IPS DF 19.7 (cell line): Measurements from ENCODE around the gene TLE3.
"Not testable (repeated sequence)": the region's sequence is repeated elsewhere in the genome, so short reads cannot be mapped to it uniquely, and the experiment has no call there.

ENCODE experiments used
- DNase-seq: peaks from one replicate; pipeline ENCODE4 v3.0.0-alpha.2; 2013; ENCODE audit warnings: low read depth, low spot score

TLE3 gene

DNA sequence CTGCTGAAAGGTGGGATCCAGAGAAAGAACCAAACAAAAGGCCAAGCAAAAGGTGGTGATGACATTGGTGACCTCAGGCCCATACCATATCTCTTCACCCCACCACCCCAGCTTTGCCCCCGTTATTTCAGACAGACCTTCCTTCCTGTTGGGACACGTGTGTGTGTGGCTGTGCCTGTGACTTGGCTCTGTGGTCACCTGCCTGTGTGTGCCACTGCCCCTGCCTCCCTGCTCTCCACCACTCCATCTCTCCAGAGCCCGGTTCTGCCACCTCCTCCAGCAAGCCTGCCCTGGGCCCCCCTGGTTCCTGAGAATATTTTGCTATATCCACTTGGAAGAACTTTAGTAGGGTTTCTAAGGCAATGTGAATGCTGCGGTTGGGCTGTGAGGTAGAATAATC is 28.6 kb upstream of the TLE3 start:
- no peak for DNase-seq

DNA sequence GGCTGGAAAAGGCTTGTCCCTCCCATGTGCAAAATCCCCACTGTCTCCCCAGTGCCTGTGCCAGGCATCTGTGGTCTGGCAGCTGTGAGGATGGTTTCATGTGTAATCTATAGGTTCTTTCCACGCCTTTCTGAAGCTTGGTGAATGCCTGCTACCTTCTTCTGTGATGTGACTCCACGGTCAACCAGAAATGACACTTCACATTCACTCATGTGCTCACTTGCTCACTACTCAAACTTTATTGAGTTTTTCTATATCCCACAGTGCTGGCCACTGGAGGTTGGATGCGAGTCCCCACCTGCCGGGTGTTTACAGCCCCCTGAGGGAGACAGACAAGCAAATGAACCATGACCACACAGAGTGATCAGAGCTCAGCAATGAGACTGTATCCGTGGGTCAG is 27.9 kb upstream of the TLE3 start:
- no peak for DNase-seq

DNA sequence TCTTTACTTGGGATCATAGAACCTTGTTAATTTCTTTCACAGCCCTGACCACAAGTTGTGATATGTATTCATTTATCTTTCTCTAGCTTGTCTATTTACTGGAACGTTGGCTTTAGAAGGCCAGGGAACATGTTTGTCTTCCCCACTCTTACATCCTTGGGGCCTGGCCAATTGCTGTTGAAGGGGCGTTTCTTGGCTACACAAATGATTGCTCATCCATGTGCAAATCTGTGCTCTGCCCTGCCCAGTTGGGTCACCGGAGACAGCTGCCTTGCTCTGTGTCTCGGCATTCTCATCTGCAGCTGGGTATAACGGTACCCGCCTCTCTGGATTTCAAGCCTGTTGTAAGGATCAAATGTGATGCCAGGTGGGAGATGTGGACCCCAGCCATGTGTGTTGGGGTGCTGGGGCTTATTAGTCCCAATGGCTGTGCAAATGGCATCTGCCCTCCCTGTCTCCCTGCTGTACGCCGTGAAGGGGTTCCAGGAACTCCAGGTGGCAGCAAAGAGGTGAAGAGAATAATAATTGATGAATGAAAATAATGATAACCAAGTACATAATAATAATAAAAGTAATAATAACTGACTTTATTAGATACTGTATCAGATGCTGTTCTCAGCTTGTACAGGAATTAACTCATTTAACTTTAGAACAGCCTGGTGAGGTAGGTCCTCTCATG is 24.0 kb upstream of the TLE3 start:
- no peak for DNase-seq

DNA sequence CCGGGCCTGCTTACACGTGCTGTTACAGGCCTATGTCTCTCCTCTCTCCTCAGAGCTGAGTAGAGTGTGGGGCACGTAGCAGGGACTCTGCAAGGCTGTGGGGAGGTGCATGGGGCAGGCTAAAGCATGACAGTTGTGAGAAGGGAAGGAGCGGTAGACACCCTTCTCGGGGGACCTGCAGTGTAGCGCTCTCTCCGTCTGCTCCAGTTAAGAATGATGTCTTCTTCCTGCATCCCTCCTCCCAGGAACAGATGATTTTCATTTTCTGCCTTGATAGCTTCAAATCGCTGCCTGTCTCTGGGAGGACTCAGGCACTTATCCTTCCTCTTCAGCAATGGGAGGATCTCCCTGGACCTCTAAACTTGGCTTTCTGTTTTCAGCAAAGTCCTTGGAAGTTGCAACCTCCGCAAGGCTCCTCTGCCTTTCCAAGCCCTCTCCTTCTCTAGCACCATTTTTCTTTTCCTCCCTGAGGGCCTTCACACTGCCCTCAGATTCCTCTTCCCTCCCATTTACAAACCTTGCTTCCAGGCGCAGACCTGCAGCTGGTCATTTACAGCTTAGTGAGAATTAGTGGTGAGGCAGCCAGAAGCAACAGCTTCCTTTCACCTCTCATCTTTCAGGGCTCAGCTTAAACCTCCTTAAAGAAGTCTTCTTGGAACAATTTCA is 23.4 kb upstream of the TLE3 start:
- no peak for DNase-seq

DNA sequence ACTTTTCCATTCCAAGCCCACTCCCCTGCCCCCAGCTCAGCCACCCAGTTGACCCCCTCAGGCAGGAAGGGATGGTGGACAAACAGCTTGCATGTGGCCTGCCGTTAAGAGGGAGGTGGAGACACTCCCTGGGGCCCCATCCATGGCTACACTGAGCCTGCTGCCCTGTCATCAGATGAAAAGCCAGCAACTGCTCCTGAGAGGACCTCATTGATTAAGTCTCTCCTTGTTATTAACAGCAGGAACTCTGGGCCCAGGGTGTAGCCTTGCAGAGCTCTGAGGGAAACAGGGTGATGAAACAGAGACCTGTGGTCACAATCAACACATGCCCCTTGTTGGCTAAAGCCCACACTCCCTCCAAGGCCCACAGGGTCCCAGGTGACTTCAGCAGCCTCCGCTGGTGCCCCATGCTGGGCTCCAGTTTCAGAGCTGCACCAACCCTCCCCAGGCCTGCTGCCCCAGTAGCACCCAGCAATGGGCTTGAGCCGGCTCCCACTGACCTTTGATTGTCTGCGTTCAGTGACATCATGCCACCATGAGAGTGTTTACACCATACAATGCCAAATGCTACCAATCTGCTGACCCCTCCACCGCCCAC is 22.3 kb upstream of the TLE3 start:
- no peak for DNase-seq

DNA sequence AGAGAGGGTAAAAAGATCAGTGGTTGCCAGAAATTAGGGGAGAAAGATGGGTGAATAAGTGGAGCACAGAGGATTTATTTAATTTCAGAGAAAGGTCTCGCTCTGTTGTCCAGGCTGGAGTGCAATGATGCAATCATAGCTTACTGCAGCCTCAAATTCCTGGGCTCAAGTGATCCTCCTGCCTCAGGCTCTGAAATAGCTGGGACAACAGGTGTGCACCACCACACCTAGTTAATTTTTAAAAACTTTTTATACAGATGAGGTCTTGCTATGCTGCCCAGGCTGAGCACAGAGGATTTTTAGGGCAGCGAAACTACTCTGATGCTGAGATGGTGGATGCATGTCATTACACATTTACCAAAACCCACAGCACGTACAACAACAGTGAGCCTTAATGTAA is 20.9 kb upstream of the TLE3 start:
- DNase-seq, result no peak

DNA sequence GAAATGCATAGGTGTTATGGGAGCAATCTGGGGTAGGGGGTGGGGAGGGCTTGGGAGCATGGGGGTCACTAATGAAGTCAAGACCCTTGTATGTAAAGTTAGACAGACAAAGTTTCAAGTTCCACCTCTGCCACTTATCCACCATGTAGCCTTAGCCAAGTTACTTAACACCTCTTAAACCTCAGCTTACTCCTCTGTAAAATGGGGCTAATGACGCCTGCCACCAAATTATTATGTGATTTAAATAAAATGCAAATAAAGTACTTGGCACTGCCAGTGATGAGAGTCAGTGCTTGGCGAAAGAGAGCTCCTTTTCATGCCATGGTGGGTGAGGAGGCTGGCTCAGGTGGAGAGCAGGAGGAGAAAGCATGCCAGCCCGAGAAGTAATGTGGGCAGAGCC is 18.6 kb upstream of the TLE3 start:
- no peak for DNase-seq

DNA sequence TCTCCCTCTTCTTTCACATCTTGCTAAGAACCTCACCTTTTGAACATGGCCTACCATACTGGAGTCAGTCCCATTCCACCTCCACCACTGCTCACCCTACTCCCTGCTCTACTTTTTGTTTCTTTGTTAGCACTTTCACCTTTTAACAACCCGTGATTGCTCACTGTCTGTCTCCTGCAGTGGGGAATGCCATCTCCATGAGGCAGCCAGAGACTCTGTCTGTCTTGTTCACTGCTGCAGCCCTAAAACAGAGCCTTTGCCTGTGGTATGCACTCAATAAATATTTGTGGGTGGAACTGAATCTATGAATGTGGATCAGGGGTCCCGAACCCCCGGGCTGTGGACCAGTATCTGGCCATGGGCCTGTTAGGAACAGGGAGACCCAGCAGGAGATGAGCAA is 16.5 kb upstream of the TLE3 start:
- DNase-seq, result no peak

DNA sequence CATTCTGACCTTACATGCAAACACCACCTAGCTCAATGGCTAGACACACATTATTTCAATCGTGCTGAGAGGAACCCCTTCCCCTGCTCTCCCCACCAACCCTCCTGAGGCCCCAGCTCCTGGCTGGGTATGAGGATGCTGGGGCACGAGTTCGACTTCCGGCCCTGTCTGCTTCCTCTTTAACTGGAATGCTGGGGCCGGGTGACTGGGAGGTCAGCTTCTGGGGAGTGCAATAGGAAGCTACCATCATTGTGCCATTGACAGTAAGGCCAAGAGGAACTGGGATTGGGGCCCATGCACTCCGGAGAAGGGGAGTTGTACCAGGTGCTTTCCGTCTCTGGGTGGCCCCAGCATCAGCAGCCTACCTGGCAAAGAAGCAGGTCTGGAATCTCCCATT is 15.6 kb upstream of the TLE3 start:
- DNase-seq, result no peak

DNA sequence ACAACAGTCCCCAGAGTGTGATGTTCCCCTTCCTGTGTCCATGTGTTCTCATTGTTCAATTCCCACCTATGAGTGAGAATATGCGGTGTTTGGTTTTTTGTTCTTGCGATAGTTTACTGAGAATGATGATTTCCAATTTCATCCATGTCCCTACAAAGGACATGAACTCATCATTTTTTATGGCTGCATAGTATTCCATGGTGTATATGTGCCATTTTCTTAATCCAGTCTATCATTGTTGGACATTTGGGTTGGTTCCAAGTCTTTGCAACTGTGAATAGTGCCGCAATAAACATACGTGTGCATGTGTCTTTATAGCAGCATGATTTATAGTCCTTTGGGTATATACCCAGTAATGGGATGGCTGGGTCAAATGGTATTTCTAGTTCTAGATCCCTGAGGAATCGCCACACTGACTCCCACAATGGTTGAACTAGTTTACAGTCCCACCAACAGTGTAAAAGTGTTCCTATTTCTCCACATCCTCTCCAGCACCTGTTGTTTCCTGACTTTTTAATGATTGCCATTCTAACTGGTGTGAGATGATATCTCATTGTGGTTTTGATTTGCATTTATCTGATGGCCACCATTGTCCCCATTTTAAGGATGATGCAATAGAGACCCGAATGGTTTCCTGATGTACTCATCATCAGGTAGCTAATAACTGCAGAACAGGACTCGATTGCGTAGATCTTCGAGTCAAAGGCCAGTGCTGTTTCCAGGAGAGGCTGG is 15.0 kb upstream of the TLE3 start:
- DNase-seq, result not testable (repeated sequence)

DNA sequence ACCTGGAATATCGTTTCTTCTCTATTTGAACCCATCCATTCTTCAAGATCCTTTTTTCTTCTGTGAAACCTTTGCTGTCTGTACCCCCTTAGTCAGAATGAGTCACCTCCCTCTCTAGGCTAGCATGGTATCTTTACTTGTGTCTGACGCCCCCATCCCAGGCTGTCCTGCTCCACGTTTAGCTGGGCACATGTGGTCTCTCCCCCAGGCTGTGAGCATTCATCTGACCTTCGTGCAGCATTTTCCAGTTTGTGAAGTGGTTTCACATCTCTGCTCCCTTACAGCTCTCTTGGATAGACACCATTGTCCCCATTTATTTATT is 14.3 kb upstream of the TLE3 start:
- DNase-seq, result no peak

DNA sequence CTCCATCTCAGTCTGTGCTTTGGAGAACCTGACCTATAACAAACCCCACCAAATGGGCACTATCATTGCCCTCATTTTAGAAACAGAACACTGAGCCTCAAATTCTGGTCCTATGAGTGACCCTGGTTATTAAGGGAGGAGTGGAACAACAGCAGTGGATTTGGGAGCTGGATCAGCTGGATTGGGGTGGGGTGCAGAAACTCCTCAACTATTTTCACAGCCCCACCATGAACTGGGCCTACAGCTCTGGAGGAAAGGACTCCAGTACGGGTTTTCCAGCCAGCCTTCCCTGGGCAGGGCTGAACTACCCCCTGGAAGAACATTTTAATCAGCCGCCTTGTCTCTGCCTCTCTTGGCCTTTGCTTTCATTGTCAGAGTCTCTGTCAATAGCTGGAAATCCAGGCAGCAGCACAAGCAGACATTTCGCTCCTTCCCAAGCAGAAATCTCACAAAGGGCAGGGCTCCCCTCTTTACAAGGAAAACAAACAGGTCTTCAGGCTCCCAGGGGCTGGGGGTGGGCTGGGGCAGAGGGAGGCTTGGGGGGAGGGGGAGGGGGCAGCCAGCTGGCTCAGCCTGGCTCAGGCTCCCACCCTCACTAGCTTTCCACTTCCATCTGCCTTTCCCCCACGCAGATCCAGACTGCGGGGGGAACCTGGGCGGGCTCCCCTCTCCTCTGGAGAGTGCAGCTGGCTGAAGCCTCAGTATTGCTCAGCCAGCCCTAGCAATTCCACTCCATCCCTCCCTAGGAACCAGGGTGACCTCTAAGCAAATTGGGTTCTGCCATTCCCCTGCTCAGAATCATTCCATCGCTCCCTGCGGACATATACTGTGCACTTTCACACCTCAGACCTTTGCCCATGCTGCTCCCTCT is 13.7 kb upstream of the TLE3 start:
- peak; percentile 92 for DNase-seq

DNA sequence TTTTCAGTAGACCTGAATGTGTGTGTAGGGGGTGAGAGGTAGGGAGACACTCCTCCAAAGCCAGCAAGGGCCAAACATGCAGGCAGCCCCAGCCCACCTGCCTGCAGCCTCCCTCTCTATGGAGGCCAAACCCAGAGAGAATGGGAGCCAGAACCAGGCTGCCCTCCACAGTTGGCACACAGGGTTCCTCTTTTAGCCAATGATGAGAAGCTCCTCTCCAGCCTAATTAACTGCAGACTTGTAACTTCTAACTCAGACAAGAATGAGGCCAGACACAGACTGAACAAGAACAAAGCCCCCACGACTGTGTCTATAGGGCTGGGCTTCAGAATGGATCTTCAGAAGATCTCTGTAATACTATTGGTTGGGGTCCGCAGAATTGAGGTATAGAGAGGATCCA is 12.3 kb upstream of the TLE3 start:
- DNase-seq, result no peak

DNA sequence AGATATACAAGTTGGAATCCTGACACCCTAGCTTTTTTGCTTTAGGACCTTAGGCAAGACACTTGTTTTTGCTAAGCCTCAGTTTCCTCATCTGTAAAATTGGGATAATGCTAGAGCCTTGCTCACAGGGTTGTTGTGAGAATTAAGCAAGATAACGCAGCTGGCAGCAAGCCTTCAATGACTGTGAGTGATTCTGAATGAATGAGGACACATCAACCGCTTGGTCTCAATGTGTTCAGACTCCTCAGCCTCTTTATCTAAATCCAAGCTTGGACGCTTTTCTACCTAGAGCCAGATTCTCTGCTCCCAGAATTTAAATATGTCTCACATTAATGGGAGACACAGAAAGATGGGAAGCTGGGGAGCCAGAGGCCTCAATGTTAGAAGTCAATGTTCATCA is 11.8 kb upstream of the TLE3 start:
- DNase-seq, result no peak

DNA sequence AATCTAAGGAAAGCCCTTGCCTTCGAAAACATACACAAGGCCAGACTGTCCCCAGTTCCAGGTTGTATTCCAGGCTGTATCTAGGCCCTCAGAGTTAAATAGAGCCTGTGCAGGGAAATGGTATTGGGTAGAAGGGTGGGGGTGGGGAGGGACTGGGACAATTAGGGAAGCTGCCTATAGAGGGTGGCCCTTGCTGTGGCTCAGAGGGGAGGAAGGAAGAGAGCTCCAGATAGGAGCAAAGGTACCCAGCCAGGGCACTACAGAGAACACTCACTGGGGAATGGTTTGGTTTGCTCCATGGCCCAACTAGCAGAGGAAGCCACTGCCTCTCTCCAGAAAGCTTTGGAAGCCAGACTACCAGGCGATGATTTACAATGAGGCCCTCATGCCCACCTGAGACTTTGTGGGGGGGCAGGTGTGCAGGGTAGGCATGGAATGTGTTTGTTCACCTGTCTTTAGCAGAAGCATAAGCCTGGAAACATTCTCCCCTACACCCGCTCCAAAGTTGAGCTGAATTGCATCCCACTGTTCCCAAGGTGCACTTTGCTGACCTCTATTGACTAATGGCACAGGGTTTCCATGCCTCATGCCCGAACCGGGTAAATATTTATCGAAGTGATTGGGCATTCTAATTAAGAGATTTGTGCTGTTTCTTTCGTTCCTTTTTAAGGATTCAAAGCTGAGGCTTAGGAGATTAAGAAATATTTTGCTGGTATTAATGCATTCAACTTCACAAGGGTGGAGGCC is 6.3 kb upstream of the TLE3 start:
- no peak for DNase-seq

DNA sequence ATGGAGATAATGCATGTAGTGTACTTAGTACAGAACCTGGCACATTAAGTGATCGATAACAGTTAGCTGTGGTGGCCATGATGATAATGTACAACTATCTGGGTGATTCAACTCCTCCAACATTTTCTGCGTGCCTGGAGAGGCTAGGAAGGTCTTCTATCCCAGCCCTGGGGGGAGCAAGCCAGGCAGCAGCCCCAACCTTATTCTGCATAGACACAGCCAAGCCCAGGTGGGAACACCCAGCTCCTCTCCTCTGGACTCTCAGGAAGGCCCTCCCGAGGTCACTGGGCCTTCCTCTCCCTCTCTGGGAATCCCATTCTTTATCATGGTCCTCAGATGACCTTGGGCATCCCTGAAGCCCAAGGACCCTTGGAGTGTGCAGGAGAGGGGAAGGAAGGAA is 5.1 kb upstream of the TLE3 start:
- no peak for DNase-seq

DNA sequence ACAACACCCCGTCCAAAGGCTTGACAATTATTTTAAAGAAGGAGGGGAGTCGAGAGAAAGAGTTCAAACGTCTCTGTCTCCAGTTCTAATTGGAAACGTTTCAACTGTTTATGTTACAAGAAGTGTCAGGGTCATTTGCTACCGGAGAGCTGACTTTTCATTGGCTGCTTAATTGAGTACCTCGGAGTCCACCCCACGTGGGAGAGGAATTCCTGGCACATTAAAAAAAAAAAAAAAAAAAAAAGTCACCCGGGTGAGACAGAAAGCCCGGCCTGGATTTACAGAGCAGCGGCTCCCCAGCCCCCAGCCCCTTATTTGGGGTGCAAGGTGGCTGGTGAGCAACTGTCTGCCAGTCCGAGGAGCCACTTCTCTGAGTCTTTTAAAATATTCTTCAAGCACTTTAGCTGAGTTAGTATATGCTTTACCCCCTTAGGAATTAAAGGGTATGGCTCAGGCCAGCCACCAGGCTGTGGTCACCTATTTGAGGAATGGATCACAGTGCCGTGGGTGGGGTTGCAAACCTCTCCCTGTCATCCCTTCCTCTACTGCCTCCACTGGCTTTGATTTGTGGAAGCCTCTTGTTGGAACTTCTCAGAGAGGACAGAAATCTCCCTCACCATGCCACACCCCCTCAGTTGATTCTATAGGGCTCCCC is 3.9 kb upstream of the TLE3 start:
- no peak for DNase-seq

DNA sequence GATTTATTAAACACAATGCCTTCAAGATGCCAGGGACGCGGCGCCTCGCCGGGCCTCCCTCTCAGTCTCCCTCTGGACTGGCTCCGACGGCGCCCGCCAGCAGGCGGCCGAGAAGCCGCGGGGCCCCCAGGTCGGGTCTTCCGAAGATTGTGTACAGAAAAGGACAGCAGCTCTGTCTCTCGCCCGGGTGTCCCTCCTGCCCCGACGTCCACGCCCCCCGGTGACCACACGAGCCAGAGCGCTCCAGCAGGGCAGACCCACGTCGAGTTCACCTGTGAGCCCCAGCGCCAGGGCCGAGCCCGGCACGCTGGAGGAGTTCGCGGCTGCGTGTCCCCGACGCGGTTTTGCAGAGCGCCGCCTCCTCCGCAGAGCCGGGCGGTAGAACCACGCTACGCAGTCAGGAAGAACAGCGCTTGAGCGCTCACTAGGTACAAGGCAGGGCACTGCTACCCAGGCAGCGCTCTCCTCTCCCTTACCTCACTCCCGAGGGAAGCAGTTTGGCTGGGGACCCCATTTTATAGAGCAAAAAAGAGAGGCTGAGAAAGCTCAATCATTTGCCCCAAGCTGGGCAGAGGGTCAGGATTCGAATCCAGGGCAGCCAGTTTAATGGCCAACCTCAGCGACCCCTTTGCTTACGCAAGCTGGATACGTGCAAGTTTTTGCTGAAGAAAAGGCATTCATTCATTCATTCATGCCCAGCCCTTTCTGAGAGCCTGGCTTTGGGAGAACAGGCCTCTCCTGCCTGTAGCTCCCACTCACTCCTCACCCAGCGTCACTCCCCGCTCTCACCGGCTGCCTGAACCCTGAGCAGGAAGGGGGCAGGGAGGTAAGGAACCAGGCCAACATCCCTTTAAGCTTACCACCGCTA is 3.0 kb upstream of the TLE3 start:
- DNase-seq, result no peak

DNA sequence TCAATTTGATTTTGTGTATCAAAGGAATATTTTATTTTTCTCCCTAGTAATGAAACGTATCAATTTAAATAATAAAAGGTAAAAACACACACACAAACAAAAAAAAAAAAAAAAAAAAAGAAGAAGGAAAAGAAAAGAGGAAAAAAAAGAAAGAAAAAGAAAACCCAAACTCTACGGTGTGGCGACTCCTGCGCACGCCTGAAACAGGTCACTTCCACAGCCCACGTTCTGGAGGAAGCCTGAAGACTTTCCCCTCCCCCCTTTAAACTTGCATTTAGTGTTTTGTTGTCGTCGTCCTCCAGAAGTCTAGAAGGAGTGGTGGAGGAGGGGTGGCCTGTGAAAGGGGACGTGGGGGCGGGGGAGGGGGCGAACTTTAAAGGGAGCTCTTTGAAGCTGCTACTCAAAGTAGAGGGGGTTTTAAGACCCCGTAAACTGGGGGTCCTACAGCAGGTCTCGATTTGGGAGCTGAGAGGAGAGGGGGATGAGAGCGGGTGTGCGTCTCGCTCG is 2.3 kb upstream of the TLE3 start:
- no peak for DNase-seq
